AG09319 (cell line): Measurements from ENCODE around the gene ATAD3B.

ENCODE experiments used
- DNase-seq: peaks from one replicate; pipeline ENCODE4 v3.0.0-alpha.2; 2010; ENCODE audit warnings: low read depth; ENCODE audit errors: extremely low read depth
- CTCF ChIP-seq: IDR thresholded peaks from 2 replicates; pipeline ENCODE4 v1.5.1; 2011; ENCODE audit warnings: low read depth, mild to moderate bottlenecking, inconsistent platforms, low read length, moderate library complexity

Gene ATAD3B

GRCh38 chr1:1430114-1430982, 41.2 kb upstream of the ATAD3B start:
- peak; percentile 18 for DNase-seq
- peak; percentile 15 for TF ChIP-seq CTCF

GRCh38 chr1:1430992-1431844, 40.3 kb upstream of the ATAD3B start:
- no peak for TF ChIP-seq CTCF
- no peak for DNase-seq

DNA sequence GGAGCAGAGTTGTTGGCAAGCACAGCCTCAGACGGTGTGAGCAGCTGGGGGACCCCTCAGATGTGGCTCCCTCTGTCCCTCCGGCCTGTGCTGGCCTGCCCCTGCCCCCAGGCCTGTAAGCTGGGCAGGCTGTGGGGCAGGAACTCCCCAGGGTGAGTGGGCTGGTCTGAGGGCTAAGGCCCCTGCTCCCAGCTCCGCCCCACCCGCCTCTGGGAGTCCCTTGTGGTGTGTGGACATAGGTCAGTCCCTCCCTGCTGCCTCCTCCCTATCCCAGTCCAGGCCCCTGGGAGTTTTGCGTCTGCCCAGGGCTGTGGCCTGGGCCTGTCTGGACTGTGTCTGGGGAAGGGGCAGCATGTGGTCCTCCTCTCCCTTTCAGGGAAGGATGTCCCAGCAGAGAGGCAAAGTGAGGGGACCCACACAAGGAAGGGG, 39.7 kb upstream of the ATAD3B start:
- no peak for TF ChIP-seq CTCF
- DNase-seq: no peak

GRCh38 chr1:1432274-1432950, 39.2 kb upstream of the ATAD3B start:
- DNase-seq: no peak

GRCh38 chr1:1432951-1433803, 38.4 kb upstream of the ATAD3B start:
- no peak for DNase-seq
- no peak for TF ChIP-seq CTCF

More at GRCh38 chr1:1432274-1432950, 39.2 kb upstream of the ATAD3B start:
- TF ChIP-seq CTCF: no peak

DNA sequence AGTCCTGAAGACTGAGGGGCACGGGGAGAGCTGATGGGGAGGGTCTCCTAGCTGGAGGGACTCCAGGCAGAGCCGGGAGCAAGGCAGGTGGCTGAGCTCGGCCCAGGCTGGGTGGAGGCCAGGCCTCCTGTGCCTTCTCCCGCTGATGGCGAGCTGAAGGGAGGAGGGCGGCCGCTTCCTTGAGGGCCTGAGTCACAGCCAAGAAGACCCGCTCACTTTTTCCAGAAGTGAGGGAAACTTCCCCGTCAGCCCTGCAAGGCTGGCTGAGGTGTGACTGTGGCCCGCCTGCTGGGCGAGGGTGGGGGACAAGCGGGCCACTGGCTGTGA, 37.8 kb upstream of the ATAD3B start:
- TF ChIP-seq CTCF: no peak
- no peak for DNase-seq
